ENCODE data around the gene PFKFB2.
A peak's percentile ranks its signal among the peaks of the same experiment; 100 is the strongest.

Gene PFKFB2

DNA sequence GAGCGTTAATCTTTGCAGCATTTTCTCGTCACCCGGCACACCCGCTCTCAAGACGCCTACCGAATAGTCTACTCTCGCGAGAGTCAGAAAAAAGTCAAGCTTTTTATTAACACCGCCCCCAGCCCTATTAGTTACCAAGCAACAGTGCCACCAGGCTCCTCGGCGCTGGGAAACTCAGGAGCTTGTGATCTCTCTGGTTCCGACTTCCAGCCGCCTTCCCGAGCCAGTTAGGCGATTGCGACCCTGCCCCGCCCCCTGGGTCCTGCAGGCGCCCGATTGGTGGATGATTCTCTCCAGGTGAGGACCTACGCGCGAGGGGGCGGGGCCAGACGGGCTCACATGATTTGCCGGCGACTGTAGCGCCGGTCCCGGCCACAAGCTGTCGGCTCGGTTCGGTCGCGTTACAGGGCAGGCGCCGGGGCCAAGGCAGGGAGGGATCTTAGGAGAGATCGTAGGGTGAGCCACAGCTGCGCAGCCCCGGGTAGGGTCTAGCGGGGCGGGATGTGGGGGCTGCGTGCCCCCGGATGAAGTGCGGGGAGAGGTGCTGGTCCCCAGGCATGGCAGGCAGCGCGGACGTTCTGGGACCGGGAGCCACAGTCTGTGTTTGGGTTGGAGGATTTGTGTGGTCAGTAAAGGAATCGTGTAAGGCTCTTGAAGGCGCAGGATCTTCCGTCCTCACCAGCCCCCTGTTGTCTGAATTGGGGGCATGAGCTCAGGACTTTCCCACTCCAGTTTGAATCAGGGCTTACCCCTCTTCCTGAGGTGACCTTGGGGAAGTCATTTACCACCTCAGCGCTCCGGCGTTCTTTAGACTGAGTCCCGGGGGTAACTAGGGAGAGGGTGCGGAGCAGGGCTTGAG is at the start of gene PFKFB2:
PFKFB2 (plus strand) TSS at position 365 of the 859 bp plus-strand sequence. CDS start 1,443 bp downstream, outside the sequence.
- peak; percentile 88 to 93 (median 92) for DNase-seq (ENCODE audit: low read depth in 2 of 3, low spot score in 1 of 3)

DNA sequence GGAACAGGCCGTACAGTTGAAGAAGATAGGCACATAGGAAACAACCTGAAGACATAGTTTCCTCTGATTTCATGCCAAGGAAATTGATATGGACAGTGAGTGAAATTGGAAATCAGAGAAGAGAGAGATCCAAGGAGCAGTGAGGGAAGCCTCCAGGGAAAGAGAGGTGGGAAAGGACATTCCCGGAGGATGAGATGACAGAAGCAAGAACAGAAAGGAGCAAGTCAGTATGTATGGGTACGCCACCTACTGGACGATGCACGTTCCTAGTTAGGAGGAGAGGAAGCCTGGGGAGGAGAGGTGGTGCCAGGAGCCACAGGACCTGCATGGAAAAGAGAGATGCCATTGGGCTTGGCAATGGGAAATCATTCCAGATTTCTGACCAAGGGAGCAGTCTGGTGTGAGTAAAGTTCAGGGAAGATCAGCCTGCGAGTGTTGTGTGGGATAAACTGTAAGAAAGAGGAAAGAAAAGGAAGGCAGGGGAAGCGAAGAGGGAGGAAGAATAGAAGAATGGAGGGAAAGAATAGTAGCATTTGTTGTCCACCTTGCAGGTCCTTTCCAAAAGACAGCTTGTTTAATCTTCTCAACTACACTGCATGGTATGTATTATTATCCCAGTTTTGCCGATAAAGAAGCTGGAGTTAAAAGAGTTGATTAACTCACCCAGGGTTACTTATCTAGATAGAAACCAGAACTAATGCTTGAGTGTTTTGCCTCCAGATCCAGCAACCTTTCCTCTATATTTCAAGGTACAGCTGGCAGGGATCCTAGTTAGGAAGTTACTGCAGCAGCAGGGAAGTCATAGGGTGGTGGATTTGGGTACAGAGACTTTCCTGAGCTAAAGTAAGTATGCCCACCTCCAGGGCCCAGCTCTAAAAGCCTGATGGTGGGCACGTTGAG is 47.9 kb upstream of the PFKFB2 start:
- peak in 2 of 3 donors; percentile 35 to 39 for DNase-seq (ENCODE audit: low read depth in 2 of 3, low spot score in 1 of 3)

DNA sequence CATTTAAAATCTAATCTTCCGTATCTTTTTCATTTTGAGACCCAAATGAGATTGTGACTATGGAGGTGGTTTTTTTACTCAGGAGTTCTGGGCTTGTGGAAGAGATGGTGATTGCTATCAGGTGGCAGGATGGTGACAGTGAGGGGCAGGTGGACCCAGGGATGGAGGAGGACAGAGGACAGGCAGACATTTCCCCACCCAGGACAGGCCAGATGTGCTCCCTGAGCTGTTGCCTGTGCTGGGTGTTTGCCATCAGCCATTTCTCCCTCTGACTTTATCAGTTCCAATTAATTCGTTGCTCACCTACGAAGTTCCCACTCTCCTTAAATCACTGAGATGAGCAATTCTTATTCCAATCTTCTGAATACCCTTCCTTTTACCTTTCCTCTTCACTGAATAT is 47.0 kb upstream of the PFKFB2 start:
- no peak for DNase-seq (ENCODE audit: low read depth in 2 of 3, low spot score in 1 of 3)

DNA sequence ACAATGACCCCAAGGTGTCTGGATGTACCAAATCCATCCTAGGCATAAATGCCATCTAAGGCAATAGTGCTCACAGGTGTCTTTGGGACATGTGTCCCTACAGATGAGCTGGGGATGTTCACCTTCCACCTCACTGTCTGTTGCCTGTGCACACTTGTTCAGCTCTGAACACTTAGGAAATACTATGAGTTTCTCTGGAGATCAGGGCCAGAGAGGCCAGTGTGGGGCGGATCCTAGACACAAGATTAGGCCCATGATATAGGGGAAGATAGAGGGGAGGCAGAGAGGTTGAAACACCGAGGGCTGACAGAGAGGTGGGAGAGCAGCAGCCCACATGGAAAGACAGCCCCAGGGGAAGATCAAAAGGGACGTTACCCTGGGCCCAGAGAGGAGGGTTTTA is 46.2 kb upstream of the PFKFB2 start:
- DNase-seq (ENCODE audit: low read depth in 2 of 3, low spot score in 1 of 3): no peak

DNA sequence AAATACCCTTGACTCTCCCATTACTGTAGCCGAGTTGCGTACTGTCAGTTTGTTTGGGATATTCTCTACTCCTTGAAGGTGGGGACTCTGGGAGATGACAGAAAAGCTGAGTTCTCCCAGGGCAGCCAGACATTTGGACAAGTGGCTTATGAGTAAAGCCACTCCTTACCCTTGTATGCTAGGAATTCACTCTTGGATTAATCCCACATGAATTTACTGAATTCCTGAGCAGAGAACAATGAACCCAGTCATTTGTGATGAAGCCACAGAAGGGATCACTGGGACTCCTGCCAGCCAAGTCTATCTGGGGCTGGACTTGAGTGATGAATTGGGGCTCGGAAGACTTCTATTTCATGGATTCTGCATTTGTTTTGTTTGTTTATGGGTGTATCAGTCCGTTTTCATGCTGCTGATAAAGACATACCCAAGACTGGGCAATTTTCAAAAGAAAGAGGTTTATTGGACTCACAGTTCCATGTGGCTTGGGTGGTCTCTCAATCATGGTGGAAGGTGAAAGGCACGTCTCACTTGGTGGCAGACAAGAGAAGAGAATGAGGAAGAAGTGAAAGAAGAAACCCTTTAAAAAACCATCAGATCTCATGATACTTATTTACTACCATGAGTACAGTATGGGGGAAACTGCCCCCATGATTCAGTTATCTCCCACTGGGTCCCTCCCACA is 45.6 kb upstream of the PFKFB2 start:
- no peak for DNase-seq (ENCODE audit: low read depth in 2 of 3, low spot score in 1 of 3)

DNA sequence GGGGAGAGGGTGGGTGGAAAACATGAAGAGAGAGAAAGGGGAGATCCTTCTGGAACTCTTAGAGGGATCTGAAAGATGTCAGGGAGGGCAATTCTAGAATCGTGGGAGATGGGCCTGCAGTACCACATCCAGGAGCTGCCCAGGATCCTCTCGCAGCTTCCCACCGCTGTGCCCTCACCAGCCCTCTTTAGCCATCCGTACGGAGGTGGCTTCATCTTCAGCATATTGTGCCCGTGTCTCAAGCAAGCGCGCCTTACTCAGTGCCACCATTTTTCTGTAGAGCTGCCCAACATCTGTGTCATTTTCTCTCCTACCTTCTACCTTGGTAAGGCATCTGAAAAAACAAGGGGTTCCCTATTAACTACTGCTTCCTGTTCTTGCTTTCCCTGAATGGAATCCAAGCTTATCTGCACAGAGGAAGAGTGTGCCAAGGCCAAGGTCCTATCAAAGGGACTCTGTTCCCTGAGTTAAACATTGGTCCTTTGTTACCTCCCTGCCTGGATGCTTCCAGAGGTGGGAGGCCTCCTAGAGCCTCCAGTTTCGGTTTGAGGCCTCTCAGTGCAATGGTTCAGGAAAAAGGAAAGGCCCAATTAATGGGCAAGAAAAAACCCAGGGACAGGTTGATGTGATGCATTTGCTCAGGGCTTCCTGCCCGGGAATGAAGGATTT is 43.8 kb upstream of the PFKFB2 start:
- DNase-seq (ENCODE audit: low read depth in 2 of 3, low spot score in 1 of 3): no peak

DNA sequence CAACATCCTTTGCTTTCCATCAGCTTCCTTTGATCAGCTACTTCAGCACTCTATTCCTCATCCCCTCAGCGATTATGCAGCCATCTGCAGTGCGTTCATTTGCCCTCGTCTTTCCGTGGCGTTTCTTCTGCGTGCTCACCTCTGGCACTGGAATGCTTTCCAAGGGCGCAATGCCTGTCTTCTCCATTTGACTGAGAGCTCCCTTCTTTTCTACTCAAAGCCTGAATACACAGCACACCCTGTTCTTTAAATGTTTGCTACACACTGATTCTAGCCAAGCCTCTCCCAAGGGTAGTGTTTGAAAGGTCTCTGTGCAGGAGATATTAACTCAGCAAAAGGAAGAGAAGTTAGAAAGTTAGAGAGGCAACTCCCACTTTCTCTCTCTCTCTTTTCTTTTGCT is 43.1 kb upstream of the PFKFB2 start:
- DNase-seq (ENCODE audit: low read depth in 2 of 3, low spot score in 1 of 3): no peak

DNA sequence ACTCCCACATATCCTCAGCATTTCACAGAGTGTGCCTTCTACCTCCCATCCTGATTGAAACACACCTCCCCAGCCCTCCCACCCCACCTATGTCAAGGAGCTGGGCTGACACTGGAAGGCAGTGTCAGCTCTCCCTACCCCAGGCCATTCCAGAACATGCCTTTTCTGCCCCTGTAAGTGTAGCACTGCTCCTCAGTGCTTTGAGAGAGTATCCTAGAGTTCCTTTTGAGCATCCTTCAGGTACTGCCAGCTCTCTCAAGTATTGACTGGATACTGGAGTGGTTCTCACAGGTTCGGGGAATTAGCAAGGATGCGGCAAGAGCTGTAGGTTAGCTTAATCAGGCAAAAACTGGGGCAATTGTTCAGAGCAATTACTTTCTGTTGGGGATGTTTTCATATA is 42.3 kb upstream of the PFKFB2 start:
- DNase-seq (ENCODE audit: low read depth in 2 of 3, low spot score in 1 of 3): no peak

DNA sequence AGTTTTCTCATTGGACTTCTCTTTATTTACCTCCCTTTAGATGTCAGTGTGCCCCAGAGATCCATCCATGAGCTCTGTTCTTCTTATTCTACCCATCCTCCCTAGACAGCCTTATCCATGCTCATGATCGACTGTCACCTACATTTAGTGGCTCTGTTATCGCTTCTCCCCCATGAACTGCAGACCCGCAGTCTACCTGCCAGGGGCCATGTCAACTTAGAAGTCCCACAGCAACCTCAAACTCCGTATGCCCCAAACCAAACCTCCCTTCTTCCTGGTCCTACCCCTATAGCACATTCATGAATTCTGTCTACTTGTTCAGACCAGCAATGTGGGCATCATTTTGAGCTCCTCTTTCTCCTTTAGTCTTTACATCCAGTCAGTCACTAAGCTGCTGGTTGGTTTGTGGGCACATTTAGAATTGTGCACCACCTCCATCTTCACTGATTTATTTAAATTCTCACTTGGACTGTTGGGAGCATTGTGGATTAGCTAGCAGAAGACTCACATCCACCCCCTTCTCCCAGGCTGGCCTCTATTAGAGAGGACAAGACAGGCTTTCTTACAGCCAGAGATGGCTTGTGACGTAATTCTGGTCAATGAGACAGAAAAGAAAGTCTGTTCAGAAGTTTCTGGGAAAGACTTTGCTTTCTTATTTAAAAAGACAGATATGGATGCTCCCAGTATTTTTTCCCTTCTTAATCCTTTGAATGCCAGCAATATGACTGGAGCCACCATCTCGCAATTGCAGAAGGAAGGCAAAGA is 39.6 kb upstream of the PFKFB2 start:
- DNase-seq (ENCODE audit: low read depth in 2 of 3, low spot score in 1 of 3): no peak

DNA sequence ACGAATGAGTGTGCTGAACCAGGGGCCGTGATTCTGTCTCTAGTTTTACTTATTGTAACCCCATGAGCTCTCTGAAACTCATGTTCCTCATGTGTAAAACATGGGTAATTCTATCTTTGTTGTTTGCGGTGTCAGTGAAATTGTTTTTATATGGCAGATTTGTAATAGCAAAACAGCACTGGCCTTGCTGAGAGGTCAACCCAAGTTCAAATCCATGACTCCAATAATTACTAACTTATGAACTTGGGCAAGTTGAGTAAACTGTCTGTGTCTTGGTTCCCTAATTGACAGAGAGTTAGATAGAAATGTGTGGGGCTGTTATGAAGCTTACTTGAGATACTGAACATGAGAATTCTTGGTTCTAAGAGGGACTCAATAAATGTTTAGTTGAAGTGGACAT is 38.3 kb upstream of the PFKFB2 start:
- no peak for DNase-seq (ENCODE audit: low read depth in 2 of 3, low spot score in 1 of 3)

DNA sequence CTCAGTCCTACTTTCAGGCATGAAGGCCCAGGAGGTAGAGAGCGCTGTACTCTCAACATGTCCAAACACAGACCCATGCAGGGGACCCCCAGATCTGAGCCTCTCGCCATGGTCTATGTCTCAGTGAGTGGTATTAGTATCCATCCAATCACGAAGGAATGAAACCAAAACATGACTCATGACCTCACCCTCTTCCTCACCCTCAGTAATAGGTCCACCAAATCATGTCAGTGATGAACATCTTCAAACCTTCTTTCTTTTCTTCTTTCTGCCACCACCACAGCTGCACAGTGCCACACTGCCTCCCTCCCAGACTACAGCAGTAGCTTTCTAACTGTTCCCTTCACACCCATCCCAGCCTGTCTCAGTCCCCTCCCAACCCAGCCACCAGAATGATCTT is 37.3 kb upstream of the PFKFB2 start:
- no peak for DNase-seq (ENCODE audit: low read depth in 2 of 3, low spot score in 1 of 3)

DNA sequence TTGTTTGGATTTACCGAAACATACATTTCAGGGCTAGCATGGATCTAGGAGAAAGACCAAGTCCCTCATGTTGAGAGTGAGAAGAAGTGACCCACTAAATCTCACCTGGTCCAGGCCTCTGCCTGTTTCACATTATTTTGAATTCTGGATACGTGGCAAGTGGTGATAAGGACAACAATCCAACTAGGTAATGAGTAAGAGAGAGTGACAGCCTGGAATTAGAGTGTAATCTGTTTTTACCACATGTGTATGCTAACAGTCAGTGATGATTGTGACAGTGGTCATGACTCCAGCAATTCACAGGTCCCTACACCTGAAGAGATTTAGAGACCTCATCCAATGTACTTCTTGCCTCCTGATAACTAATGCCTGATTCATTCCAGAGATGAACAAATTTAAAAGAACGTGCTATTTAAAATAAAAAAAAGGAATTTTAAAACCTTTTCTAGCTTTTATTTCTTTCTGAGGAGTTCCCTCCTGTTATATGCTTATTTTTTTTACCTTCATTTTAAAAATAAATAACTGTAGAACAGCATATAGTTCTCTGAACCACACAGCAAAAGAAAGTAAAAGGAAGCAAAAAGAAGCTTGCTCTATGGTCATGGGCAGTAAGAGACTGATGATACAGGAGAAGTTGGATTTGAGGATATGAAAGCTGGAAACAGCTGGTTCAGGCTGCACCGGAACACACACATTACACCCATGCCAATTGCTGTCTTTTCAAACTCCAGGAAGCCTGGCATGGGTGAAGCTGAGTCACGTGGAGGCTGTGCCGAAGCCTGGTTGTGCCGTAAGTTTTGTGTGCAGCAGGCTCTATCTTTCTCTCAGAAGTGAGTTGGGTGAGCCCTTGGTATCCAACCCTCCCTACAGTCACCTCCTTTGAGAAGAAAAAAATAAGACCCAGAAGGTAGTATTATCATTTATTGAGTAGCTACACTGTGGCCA is 35.2 kb upstream of the PFKFB2 start:
- DNase-seq (ENCODE audit: low read depth in 2 of 3, low spot score in 1 of 3): no peak

DNA sequence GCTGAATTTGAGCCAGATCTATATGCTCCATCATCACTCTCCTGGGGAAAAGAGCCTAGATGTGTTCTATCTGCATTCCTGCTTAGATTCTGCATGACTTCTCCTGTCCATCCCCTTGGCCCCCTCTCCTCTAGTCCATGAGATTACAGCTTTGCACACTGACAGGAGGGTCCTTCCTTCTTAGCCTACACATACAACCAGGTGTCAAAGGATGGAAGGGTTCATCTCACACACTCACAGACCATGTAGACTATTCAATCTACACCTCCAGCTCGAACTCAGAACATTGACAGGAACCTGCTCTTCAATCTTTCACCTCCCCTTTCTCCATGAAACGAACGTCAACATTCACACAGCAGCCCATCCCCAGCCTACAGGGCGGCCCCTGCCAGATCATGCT is 34.4 kb upstream of the PFKFB2 start:
- no peak for DNase-seq (ENCODE audit: low read depth in 2 of 3, low spot score in 1 of 3)

DNA sequence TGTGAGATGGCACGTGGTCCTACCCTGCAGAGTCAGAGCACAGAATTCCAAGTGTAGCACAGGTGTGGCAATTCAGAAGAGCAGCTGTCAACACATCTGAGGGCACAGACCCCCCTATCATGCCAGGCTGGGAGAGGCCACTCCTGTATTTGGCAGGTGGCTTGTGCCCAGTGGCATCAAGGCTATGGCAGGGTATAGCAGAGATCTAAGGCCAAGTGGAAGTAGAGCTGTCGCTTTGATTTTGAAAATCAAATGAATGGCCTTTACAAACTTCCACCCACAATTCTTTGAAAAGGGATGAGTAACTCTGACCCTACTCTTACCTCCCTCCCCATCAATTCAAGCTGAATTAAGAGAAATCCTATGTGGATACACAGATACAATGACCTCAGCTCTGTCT is 33.9 kb upstream of the PFKFB2 start:
- DNase-seq (ENCODE audit: low read depth in 2 of 3, low spot score in 1 of 3): no peak

DNA sequence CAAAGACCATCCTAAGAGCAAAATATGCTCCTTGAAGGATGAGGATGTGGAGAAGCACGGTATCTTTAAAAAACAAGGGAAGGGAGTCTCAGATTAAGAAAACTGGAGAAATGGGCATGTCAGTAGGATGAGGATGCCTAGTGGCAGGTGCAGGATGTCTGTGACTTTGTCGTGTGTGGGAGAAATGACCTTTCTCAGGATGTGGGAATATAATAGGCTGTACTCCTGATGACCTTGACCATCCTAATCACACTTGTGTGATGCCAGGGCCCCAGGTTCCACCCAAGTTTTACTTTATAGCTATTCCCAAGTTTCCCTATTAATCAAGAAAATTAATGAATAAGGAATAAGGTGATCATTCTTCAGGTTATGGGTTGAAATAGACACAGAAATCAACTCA is 33.4 kb upstream of the PFKFB2 start:
- DNase-seq (ENCODE audit: low read depth in 2 of 3, low spot score in 1 of 3): no peak

DNA sequence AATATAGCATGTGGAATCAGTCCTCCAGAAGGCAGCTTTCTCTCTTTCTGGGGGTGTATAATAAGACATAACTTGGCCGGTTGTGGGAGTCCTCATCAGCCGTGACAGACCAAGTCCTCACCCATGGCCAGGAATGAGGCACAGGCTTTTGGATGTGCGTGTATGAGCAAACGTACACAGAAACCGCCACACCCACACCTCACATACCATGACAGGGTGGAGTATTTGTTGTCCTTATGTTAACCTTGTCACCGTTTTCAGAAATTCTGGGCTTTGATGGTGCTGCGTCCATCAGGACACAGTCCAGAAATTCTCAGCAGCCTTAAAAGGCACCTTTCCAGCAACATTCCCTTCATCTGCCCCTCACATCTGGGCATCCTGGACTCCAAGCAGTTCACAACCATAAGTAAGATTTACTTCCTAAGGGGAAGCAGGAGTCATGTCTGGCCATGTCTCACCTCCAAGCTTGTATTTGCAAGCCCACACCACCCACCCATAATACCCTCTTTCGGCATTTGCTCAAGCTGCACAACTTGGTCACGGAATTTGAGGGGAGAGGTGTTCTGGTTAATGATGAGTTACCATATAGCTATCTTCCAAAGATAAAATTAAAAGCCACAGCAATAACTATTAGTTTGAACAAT is 32.9 kb upstream of the PFKFB2 start:
- DNase-seq (ENCODE audit: low read depth in 2 of 3, low spot score in 1 of 3): no peak

DNA sequence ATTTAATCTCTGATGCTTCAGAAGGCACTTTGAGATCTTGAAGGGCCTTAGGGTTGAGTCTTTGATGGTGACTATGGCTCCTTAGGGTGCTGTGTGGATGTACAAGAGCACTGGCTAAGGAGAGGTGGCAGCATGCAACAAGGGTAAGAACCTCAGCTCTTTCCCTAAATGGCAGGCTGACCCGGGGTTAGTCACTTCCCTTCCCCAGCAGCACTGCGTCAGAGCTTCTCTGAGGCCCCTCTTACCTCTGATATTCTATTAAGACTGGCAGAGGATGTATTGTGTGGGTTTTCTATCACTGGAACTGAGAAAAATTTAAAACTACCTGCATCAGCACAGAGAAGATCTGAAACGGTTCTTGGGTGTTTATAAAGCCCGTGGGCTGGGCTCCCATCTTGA is 32.4 kb upstream of the PFKFB2 start:
- DNase-seq (ENCODE audit: low read depth in 2 of 3, low spot score in 1 of 3): no peak

DNA sequence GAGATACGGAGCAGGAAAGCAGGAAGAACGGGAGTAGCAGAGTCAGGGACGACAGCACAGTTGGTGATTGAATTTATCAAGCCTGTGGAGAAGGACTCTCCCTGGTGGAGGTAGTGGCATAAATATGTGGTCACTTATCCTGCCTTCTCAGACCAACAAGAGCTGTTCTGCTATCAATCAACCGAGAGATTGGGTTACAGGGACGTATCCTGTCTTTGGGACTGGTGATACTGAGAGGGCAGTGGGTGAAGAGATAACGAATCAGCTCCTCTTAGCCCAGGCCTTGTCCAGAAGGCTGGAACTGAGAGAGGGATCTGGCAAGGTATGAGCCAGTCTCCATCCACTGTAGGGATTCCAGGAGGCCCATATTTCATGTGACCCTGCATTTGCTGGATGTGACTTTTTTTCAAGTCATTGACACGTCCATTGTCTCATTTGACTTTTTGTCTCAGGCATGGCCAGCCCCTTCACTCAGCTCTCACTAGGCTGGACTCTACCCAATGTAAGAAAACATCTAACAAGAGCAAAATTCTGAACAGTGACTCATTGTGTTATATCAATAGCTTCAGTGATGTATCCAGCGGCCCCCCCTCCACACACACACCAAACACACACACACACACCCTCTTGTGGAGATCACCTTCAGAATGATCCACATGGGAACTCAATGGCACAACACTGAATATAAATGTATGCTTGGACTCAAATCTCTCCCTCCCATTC is 31.8 kb upstream of the PFKFB2 start:
- DNase-seq (ENCODE audit: low read depth in 2 of 3, low spot score in 1 of 3): no peak
